Measurements from ENCODE around the gene POC1B. TPM values are rescaled to one million over a fixed set of nuclear protein-coding genes. Genes with fewer than 3 reads are reported as not detected.
A peak's percentile ranks its signal among the peaks of the same experiment; 100 is the strongest.

POC1B gene
- total RNA-seq, 1 experiment from 2014 or later: 17.8 TPM

DNA sequence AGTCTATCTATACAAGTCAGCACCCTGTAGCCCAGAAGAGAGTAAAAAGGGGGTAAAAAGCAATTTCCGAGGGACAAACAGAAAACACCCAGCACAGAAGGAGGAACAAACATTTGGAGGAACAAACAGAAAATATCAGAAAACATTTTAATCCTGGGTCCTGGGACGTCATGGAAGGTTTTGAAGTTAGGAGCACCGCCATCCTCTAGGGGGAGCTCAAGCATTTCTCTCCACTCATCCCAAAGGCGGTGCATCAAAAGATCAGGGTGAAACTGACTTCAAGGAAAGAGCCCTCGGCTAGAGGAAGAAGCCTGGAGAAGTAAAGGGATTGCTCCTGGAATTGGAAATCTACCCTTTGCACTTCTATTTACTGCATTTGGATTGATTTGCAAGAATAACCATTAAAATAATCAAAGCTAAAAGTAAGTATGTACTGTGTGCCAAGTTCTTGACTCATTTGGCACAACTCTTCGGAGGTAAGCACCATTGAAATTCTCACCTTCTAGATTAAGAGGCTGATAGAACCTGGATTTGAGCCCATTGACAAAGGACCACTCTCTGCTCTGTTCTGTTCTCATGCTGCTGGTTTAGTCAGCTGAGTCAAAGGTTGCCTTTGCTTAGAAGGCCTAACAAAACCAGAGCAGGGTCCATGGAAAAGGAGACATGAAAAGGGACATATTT is 17.2 kb upstream of the POC1B start:
- no peaks in the 10 kb centered on the region for H3K36me3 Mint-ChIP-seq
- peak; percentile 70 for DNase-seq (ENCODE audit: low spot score)
- CTCF ChIA-PET: interaction anchor here (0.8 to 2.7 kb wide), 6 partner anchors 66 to 621 kb away, joined by 3 to 13 read pairs (median 3); no protein-coding TSS in a partner anchor
- no peaks in the 10 kb centered on the region for H3K9me3 Mint-ChIP-seq
- POLR2A ChIA-PET: no interaction called here
- H3K27me3 Mint-ChIP-seq (ENCODE audit: low read depth): no peaks in the 10 kb centered on the region
- peaks cover 9% of the 10 kb centered on the region for H3K4me1 Mint-ChIP-seq
- TF ChIP-seq, protein P1, sequence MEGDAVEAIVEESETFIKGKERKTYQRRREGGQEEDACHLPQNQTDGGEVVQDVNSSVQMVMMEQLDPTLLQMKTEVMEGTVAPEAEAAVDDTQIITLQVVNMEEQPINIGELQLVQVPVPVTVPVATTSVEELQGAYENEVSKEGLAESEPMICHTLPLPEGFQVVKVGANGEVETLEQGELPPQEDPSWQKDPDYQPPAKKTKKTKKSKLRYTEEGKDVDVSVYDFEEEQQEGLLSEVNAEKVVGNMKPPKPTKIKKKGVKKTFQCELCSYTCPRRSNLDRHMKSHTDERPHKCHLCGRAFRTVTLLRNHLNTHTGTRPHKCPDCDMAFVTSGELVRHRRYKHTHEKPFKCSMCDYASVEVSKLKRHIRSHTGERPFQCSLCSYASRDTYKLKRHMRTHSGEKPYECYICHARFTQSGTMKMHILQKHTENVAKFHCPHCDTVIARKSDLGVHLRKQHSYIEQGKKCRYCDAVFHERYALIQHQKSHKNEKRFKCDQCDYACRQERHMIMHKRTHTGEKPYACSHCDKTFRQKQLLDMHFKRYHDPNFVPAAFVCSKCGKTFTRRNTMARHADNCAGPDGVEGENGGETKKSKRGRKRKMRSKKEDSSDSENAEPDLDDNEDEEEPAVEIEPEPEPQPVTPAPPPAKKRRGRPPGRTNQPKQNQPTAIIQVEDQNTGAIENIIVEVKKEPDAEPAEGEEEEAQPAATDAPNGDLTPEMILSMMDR (IDR thresholded peaks at IDR 0.05): peak; percentile 69
- TF ChIP-seq, protein P2, sequence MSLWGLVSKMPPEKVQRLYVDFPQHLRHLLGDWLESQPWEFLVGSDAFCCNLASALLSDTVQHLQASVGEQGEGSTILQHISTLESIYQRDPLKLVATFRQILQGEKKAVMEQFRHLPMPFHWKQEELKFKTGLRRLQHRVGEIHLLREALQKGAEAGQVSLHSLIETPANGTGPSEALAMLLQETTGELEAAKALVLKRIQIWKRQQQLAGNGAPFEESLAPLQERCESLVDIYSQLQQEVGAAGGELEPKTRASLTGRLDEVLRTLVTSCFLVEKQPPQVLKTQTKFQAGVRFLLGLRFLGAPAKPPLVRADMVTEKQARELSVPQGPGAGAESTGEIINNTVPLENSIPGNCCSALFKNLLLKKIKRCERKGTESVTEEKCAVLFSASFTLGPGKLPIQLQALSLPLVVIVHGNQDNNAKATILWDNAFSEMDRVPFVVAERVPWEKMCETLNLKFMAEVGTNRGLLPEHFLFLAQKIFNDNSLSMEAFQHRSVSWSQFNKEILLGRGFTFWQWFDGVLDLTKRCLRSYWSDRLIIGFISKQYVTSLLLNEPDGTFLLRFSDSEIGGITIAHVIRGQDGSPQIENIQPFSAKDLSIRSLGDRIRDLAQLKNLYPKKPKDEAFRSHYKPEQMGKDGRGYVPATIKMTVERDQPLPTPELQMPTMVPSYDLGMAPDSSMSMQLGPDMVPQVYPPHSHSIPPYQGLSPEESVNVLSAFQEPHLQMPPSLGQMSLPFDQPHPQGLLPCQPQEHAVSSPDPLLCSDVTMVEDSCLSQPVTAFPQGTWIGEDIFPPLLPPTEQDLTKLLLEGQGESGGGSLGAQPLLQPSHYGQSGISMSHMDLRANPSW (CRISPR knock-in tag; conservative IDR thresholded peaks at IDR 0.05; ENCODE audit: low read depth): no peak
- no peak overlapping the region for H3K4me3 Mint-ChIP-seq
- peak; percentile 83 for ATAC-seq
- H3K27ac Mint-ChIP-seq: no peak overlapping the region

DNA sequence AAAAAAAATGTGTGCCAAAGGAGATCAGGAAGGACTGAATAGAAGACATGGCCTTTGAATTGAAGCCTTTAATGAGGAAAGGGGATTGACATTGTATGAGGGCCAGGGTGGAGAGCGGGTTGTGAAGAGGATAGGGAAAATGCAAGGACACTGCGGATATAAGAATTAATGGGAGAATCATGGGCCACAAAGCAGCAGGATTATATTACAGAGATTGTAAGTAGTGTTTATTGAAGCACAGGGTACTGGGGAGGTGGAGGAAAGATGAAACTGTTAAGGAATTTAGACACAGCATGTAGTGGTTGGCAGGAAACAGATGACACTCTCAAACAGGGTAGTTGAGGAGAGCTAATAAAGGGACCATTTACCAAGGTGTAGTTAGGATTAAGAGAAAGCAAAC is 16.4 kb upstream of the POC1B start:
- ATAC-seq (no peak), DNase-seq (ENCODE audit: low spot score) (no peak)
- POLR2A ChIA-PET: no interaction called here
- H3K4me1 Mint-ChIP-seq: peaks cover 9% of the 10 kb centered on the region
- TF ChIP-seq RELA (CRISPR knock-in tag; IDR thresholded peaks at IDR 0.05; ENCODE audit: borderline replicate concordance): no peak
- TF ChIP-seq SMAD4 (CRISPR knock-in tag; IDR thresholded peaks at IDR 0.05): no peak
- TF ChIP-seq, protein P3, sequence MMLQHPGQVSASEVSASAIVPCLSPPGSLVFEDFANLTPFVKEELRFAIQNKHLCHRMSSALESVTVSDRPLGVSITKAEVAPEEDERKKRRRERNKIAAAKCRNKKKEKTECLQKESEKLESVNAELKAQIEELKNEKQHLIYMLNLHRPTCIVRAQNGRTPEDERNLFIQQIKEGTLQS (CRISPR knock-in tag; conservative IDR thresholded peaks at IDR 0.05): no peak
- TF ChIP-seq, protein P4, sequence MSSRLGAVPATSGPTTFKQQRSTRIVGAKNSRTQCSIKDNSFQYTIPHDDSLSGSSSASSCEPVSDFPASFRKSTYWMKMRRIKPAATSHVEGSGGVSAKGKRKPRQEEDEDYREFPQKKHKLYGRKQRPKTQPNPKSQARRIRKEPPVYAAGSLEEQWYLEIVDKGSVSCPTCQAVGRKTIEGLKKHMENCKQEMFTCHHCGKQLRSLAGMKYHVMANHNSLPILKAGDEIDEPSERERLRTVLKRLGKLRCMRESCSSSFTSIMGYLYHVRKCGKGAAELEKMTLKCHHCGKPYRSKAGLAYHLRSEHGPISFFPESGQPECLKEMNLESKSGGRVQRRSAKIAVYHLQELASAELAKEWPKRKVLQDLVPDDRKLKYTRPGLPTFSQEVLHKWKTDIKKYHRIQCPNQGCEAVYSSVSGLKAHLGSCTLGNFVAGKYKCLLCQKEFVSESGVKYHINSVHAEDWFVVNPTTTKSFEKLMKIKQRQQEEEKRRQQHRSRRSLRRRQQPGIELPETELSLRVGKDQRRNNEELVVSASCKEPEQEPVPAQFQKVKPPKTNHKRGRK (CRISPR knock-in tag; IDR thresholded peaks at IDR 0.05; ENCODE audit: borderline replicate concordance): no peak
- TF ChIP-seq TCF7 (CRISPR knock-in tag; IDR thresholded peaks at IDR 0.05; ENCODE audit: low read depth): no peak
- no peak overlapping the region; the same call in 1 of the 2 replicates for H3K27ac Mint-ChIP-seq
- 0 out of 2 replicates have a peak, but pooled peaks cover 2% of the 10 kb centered on the region for H3K27me3 Mint-ChIP-seq (ENCODE audit: low read depth)
- no peak overlapping the region for H3K4me3 Mint-ChIP-seq
- no peaks in the 10 kb centered on the region for H3K36me3 Mint-ChIP-seq
- no peaks in the 10 kb centered on the region for H3K9me3 Mint-ChIP-seq
- CTCF ChIA-PET: interaction anchor here (0.9 to 1.5 kb wide), 4 partner anchors 197 to 622 kb away, joined by 3 to 4 read pairs (median 3); no protein-coding TSS in a partner anchor

DNA sequence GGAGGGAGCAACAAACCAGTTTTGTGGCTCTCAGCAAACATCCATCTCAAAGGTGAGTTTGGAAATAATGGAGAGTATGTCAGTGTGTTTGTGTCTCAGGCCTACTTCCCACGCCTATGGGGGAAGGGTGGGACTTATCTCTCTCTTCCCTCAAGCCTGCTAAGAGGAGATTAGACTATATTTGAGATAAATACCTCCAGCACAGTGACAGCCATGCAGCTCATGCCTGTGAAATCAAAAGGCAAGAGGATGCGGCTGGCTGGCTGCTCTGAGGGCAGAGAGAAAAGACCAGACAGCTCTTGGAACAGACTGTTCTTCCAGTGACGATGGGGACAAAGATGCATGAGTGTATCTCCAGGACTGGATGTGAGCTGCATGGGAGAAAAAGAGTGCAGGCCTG is 14.7 kb upstream of the POC1B start:
- ChIA-PET CTCF (no interaction called here), POLR2A (no interaction called here)
- DNase-seq (ENCODE audit: low spot score) (no peak), ATAC-seq (no peak)
- H3K36me3 Mint-ChIP-seq: no peaks in the 10 kb centered on the region
- 0 out of 2 replicates have a peak, but pooled peaks cover 2% of the 10 kb centered on the region for H3K27me3 Mint-ChIP-seq (ENCODE audit: low read depth)
- peaks cover 9% of the 10 kb centered on the region for H3K4me1 Mint-ChIP-seq
- no peak overlapping the region for H3K4me3 Mint-ChIP-seq
- H3K9me3 Mint-ChIP-seq: no peaks in the 10 kb centered on the region
- no peak overlapping the region for H3K27ac Mint-ChIP-seq
- no peak for TF ChIP-seq ZNF138 (CRISPR knock-in tag; conservative IDR thresholded peaks at IDR 0.05)
- no peak for TF ChIP-seq SMAD3 (CRISPR knock-in tag; IDR thresholded peaks at IDR 0.05; ENCODE audit: borderline replicate concordance)
- TF ChIP-seq ZBTB21 (CRISPR knock-in tag; IDR thresholded peaks at IDR 0.05; ENCODE audit: borderline replicate concordance): no peak
- TF ChIP-seq, protein P5, sequence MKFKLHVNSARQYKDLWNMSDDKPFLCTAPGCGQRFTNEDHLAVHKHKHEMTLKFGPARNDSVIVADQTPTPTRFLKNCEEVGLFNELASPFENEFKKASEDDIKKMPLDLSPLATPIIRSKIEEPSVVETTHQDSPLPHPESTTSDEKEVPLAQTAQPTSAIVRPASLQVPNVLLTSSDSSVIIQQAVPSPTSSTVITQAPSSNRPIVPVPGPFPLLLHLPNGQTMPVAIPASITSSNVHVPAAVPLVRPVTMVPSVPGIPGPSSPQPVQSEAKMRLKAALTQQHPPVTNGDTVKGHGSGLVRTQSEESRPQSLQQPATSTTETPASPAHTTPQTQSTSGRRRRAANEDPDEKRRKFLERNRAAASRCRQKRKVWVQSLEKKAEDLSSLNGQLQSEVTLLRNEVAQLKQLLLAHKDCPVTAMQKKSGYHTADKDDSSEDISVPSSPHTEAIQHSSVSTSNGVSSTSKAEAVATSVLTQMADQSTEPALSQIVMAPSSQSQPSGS (CRISPR knock-in tag; IDR thresholded peaks at IDR 0.05; ENCODE audit: borderline replicate concordance, low read depth): no peak
- TF ChIP-seq, protein P6, sequence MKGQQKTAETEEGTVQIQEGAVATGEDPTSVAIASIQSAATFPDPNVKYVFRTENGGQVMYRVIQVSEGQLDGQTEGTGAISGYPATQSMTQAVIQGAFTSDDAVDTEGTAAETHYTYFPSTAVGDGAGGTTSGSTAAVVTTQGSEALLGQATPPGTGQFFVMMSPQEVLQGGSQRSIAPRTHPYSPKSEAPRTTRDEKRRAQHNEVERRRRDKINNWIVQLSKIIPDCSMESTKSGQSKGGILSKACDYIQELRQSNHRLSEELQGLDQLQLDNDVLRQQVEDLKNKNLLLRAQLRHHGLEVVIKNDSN (CRISPR knock-in tag; IDR thresholded peaks at IDR 0.05): no peak
- TF ChIP-seq, protein P7, sequence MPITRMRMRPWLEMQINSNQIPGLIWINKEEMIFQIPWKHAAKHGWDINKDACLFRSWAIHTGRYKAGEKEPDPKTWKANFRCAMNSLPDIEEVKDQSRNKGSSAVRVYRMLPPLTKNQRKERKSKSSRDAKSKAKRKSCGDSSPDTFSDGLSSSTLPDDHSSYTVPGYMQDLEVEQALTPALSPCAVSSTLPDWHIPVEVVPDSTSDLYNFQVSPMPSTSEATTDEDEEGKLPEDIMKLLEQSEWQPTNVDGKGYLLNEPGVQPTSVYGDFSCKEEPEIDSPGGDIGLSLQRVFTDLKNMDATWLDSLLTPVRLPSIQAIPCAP (CRISPR knock-in tag; IDR thresholded peaks at IDR 0.05): no peak
- TF ChIP-seq ELF4 (CRISPR knock-in tag; IDR thresholded peaks at IDR 0.05; ENCODE audit: low read depth): no peak
- TF ChIP-seq CREM (CRISPR knock-in tag; IDR thresholded peaks at IDR 0.05): no peak
- TF ChIP-seq, protein P8, sequence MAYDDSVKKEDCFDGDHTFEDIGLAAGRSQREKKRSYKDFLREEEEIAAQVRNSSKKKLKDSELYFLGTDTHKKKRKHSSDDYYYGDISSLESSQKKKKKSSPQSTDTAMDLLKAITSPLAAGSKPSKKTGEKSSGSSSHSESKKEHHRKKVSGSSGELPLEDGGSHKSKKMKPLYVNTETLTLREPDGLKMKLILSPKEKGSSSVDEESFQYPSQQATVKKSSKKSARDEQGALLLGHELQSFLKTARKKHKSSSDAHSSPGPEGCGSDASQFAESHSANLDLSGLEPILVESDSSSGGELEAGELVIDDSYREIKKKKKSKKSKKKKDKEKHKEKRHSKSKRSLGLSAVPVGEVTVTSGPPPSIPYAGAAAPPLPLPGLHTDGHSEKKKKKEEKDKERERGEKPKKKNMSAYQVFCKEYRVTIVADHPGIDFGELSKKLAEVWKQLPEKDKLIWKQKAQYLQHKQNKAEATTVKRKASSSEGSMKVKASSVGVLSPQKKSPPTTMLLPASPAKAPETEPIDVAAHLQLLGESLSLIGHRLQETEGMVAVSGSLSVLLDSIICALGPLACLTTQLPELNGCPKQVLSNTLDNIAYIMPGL (CRISPR knock-in tag; IDR thresholded peaks at IDR 0.05): no peak
- TF ChIP-seq, protein P9, sequence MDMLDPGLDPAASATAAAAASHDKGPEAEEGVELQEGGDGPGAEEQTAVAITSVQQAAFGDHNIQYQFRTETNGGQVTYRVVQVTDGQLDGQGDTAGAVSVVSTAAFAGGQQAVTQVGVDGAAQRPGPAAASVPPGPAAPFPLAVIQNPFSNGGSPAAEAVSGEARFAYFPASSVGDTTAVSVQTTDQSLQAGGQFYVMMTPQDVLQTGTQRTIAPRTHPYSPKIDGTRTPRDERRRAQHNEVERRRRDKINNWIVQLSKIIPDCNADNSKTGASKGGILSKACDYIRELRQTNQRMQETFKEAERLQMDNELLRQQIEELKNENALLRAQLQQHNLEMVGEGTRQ (CRISPR knock-in tag; IDR thresholded peaks at IDR 0.05): no peak
- TF ChIP-seq, protein P3 (CRISPR knock-in tag; conservative IDR thresholded peaks at IDR 0.05): no peak

Measured in WTC11 (cell line).